GM13976 (cell line): ENCODE results near the gene MOV10L1.

Source experiments
- DNase-seq: peaks from one replicate; pipeline ENCODE4 v3.0.0; 2012; ENCODE audit warnings: low spot score
- CTCF ChIP-seq: IDR thresholded peaks from 2 replicates; pipeline ENCODE4 v1.5.1; 2012; ENCODE audit warnings: borderline replicate concordance, mild to moderate bottlenecking; ENCODE audit not compliant: insufficient read depth; ENCODE audit errors: extremely low read depth, missing control alignments, control extremely low read depth
- in situ Hi-C: fragments of 300-500 bp; cut with MboI; formaldehyde crosslinking; loops from one replicate; pipeline ENCODE4 v1.12.0; 2022; ENCODE audit warnings: low sequenced_read_pairs, mixed read lengths, inconsistent platforms; ENCODE audit not compliant: unreplicated experiment

Gene MOV10L1

DNA sequence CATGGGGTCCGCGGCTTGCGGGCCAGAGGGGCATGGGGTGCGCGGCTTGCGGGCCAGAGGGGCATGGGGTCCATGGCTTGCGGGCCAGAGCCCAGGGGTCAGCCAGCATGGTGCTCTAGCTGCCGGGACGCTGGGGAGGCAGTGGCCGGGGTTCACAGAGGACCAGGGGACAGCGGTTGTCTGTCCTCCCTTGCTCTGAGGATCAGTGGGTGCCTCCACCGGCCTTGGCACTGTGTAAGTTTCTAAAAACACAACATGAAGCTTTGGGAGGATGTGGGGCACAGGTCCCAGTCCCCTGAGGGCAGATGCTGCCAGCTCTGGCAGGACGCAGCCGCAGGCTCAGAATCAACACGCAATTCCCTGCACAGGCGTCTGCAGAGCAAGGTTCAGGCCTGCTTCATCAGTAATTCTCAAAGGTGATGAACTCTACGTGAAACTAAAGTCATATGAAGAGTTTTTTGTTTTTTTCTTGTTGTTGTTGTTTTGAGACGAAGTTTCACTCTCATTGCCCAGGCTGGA lies 7.5 kb upstream of the MOV10L1 start:
- DNase-seq = peak; percentile 24
- TF ChIP-seq CTCF = no peak
- in situ Hi-C loops = no loop called here

DNA sequence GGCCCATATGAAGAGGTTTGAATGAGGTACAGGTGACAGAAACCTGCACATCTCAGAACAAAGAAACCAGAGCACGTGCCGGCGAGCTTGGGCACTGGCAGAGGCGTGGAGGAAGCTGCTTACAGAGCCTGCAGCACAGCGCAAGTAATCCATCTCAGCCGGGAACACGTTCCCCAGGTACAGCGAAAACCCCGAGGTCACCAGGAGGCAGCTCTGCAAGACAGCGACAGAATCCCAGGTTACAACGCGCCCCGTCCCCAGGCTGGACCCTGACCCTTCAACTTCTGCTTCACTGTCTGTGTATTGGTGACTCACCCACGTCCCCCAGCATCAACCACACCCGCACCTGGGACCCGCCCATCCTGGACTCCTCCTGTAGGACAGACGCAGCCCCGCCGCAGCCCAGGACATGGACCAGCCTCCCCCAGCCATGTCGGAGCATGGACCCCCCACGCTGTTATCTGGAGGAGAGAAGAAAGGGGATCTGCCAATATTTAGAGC lies 6.8 kb upstream of the MOV10L1 start:
- in situ Hi-C loops = no loop called here
- TF ChIP-seq CTCF = no peak
- DNase-seq = peak; percentile 22

- peak; percentile 18 for DNase-seq
- in situ Hi-C loops = no loop called here
- no peak for TF ChIP-seq CTCF
Measured at GRCh38 chr22:50083462-50084079, 6.2 kb upstream of the MOV10L1 start.

DNA sequence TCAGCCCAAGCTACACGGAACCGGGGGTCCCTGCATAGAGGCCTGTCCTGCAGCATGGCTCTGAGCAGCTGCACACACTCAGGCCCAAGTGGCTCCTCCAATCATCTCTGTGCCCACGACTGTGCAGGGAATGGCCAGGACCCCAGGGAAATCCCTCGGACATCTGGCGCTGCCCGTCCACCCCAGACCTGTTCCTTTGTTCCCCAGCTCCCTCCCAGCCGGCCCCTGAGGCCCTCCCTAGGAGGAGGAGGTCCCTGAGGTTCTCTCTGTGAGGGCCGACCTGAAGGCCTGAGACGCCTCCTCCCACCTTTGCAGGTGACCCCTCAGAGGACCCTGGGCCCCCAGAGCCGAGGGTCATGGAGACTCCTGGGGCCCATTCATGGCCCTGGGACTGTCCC lies 5.7 kb upstream of the MOV10L1 start:
- in situ Hi-C loops = no loop called here
- DNase-seq = peak; percentile 34
- no peak for TF ChIP-seq CTCF

DNA sequence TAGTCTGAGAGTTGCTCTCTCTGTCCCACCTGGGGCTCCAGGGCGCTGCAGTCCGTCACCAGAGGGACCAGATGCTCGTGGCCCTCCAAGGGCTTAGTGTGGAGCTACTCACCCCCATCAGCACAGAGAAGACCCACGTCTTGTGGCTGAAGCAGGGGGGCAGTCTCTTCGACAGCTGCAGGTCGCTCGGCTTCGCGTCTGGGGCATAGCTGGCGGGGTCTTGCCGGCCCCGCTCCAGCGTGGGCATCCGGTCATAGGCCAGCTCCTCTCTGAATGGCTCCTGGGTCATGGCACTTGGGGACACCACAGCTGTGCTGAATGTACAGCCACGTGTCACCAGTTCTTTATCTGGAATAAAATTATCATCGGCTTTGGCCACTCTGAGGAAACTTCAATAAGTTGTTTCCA lies 5.2 kb upstream of the MOV10L1 start:
- peak; percentile 36 for DNase-seq
- no peak for TF ChIP-seq CTCF
- in situ Hi-C loops = no loop called here

- in situ Hi-C loops = no loop called here
- no peak for TF ChIP-seq CTCF
- DNase-seq = peak; percentile 56
Measured at GRCh38 chr22:50085211-50085972, 4.4 kb upstream of the MOV10L1 start, which contains the start of gene MLC1. TSS of gene MLC1 (minus strand) at chr22:50085426. CDS start at chr22:50084902, 524 bp downstream.
